H1 (cell line): ENCODE results near the gene GRK5.

ENCODE experiments used
- CHD2 ChIP-seq: IDR thresholded peaks from 2 replicates; pipeline ENCODE4 v1.6.1; 2012; ENCODE audit warnings: low read length, improper control_type of control experiment
- CTCF ChIP-seq, 3 experiments: IDR thresholded peaks; 1 replicate in 2 of 3; 2 replicates in 1 of 3; pipeline versions ENCODE4 v1.5.1 to v1.6.1; 2011; ENCODE audit warnings: low read length in 3 of 3, mild to moderate bottlenecking in 3 of 3, inconsistent platforms in 2 of 3, low read depth in 1 of 3, moderate library complexity in 1 of 3; ENCODE audit not compliant: insufficient read depth in 1 of 3; ENCODE audit errors: control extremely low read depth in 1 of 3
- EZH2 ChIP-seq: fragments of 200-600 bp; sonication (generic); IDR thresholded peaks from 2 replicates; pipeline ENCODE4 v1.7.1; 2012; ENCODE audit warnings: low read depth, mild to moderate bottlenecking, moderate library complexity, low read length, inconsistent platforms; ENCODE audit not compliant: severe bottlenecking
- KDM5A ChIP-seq: fragments of 200-600 bp; IDR thresholded peaks from 2 replicates; pipeline ENCODE4 v1.7.1; 2012; ENCODE audit warnings: mild to moderate bottlenecking, low read length, inconsistent platforms, mixed read lengths
- MAFK ChIP-seq: IDR thresholded peaks from 2 replicates; pipeline ENCODE4 v1.6.1; 2012; ENCODE audit warnings: low read depth, mild to moderate bottlenecking, improper control_type of control experiment, low read length
- POLR2A ChIP-seq, 2 experiments: IDR thresholded peaks; 1 replicate in 1 of 2; 2 replicates in 1 of 2; pipeline ENCODE4 v1.6.1; 2011; ENCODE audit warnings: low read depth in 2 of 2, low read length in 2 of 2, mild to moderate bottlenecking in 2 of 2; ENCODE audit errors: control extremely low read depth in 1 of 2
- POLR2AphosphoS5 ChIP-seq: IDR thresholded peaks from 2 replicates; pipeline ENCODE4 v1.6.1; 2011; ENCODE audit warnings: low read depth, low read length
- RNF2 ChIP-seq: fragments of 200-900, 300-1000 bp; sonication (generic); IDR thresholded peaks from 2 replicates; pipeline ENCODE4 v1.7.1; 2016; ENCODE audit warnings: borderline replicate concordance, low read depth, mild to moderate bottlenecking, antibody characterized with exemption, low read length; ENCODE audit not compliant: poor library complexity, severe bottlenecking; ENCODE audit errors: missing control alignments
- SRF ChIP-seq: IDR thresholded peaks from 2 replicates; pipeline ENCODE4 v1.6.1; 2011; ENCODE audit warnings: mild to moderate bottlenecking, low read depth, low read length, moderate library complexity
- TCF12 ChIP-seq: IDR thresholded peaks from 2 replicates; pipeline ENCODE4 v1.6.1; 2011; ENCODE audit warnings: low read depth, mild to moderate bottlenecking, low read length
- ZNF274 ChIP-seq: IDR thresholded peaks from 2 replicates; pipeline ENCODE4 v1.7.0; 2012; ENCODE audit warnings: low read length, borderline replicate concordance; ENCODE audit errors: extremely low read depth

DNA sequence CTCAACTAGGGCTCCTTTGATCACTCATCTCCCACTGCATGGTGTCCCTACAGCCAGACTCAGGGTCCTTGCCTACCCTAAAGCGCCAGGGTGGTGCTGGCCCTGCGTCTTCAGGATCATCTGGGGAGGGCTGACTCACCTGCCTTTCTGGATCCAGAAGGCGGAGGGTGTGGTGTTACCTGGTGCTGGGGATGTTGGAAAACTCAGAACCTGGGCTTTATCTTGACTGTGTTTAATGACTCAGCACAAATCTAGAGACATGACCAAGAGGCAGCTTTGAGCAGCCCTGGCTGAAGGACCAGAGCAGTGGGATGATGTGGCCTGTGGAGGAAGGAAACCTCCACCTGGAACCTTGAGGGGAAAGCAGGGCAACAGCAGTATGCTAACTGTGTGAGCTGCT lies 96.5 kb downstream of the GRK5 start:
- TF ChIP-seq TCF12 (no peak), CTCF (IDR thresholded peaks at IDR 0.05; ENCODE audit: control extremely low read depth in 1 of 3, insufficient read depth in 1 of 3, low read depth in 1 of 3, low read length in 3 of 3) (no peak), POLR2A (IDR thresholded peaks at IDR 0.05; ENCODE audit: control extremely low read depth in 1 of 2, low read depth in 2 of 2, low read length in 2 of 2) (no peak), MAFK (no peak), POLR2AphosphoS5 (no peak), EZH2 (no peak), ZNF274 (no peak), CHD2 (no peak), RNF2 (no peak), SRF (no peak), KDM5A (no peak)
